Stimulated activated CD8-positive, alpha-beta memory T cell treated with anti-CD3 and anti-CD28 coated beads, Interleukin-2, amount 100 ng/mL, for 48 hours (primary cell): ENCODE results near the gene AKR7A2.
"Not testable (repeated sequence)": the region's sequence is repeated elsewhere in the genome, so short reads cannot be mapped to it uniquely, and the experiment has no call there.

Source experiments
- DNase-seq, 2 donors: peaks; one replicate each; pipeline ENCODE4 v3.0.0-alpha.2; 2020; ENCODE audit warnings: low read depth in 2 of 2

AKR7A2 gene

DNA sequence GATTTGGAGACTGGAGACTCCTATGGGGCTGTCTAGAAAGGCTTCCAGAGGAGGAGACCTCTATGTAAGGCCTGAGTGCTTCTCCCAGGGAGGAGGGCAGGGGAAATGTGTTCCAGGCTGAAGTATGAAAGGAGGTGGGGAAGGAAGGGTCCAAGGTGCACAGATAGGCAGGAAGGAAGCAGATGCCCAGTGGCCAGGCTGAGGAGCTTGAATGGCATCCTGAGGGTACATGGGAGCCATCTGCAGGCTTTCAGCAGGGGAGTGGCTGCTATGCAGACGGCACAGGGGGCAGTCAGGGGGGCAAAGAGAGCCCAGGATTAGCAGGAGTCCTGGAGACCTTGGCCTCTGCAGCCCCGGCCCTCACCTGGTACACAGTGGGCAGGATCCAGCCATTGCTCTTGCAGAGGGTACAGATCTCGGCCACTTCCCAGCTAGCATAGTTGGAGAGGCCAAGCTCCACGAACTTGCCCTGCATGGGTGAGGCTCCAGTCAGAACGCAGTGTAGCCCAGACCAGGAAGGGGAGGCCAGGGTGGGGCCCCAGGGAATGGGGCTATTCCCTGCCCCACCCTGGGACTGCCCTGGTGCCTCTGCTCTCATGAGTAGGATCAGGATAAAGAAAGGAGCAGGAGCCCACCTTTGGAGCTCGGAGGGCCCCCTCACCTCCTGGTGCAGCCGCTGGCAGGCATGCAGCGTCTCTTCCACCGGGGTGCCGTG lies 4.0 kb downstream of the AKR7A2 start:
- DNase-seq = no peak

DNA sequence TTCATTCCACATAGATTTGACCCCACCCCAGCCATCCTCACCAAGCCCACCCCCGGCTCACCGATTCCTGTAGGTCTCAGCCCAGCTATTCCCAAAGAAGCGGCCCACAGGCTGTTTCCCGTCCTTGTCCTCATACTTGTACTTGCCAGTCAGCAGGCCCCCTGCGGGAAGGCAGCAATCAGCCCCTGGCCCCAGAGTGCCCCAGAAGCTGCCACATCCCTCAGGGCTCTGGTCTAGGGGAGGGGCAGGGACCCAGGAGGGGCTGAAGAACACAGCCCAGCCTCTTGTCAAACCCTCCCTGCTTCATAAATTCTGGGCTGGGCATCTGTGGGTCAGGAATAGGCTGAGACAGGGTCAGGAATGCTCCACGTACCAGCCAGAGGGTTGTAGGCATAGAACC lies 5.0 kb downstream of the AKR7A2 start:
- no peak for DNase-seq

DNA sequence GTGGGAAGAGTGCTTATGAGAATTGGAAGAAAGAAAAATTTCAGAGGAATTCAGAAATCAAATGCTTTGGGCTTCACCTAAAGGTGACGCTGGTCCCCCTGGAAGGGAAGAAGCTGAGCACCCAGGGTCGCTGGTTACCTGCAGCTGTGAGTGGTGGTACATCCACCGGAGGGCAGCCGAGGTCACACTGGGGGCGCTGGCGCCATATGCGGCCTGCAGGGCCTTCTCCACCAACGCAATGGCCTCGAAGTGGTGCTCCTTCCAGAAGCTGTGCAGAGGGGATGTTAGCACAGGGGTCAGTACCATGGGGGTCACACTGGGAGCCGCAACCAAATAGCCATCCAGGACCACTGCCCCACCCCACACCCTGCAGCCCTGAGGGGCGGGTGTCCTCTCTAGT lies 6.1 kb downstream of the AKR7A2 start:
- no peak for DNase-seq

DNA sequence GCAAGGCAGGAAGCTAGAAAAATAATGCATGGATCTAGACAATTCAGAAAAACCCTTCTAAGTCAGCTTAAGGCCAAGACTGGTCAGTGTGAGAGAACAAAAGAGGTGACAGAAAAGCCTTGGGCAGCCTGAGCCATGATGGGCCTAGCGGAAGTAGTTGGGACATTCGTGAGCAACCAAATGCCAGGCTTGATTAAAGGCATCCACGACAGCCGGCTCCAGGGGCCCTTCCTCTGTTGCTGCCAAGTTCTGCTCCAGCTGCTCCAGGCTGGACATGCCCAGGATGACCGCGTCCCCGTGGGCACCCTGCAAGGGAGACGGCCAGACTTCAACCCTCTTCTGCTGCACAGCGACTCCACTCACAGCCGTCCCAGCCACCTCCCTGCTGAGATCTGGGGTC lies 7.9 kb downstream of the AKR7A2 start:
- DNase-seq = not testable (repeated sequence)

DNA sequence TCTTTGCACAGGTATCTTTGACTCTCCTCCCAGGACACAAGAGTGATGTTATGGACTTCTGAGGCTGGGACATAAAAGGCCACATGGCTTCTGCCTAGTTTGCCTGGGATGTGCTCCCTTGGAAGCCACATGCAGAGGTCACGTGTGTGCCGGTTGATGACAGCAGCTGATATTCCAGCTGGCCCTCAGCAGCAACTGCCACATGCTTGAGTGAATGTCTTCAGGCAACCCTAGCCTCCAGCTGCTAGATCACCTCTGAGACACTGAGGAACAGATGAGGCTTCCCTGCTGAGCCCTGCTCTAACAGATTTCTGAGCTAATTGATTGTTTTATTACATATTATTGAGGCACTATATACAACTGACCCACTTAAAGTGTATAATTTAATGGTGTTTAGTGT lies 11.7 kb downstream of the AKR7A2 start:
- no peak for DNase-seq

DNA sequence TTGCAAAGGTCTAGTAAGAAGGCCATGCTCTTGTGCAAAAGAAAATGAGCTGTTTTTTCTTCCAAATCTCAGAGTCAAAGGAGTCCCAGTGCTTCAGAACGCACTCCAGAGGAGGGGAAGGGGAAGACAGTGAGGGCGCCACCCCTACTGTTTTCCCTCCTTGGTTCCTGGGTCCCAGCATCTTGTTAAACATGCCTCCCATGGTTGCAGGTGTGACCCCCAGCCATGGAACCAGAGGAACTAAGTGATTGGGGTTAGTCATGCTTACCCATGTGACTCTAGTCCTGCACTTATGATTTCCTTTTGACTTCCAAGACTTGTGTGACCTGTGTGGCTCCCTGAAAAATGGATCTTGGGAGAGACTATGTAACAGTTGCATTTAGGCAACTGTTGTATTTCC lies 17.3 kb downstream of the AKR7A2 start:
- no peak for DNase-seq

DNA sequence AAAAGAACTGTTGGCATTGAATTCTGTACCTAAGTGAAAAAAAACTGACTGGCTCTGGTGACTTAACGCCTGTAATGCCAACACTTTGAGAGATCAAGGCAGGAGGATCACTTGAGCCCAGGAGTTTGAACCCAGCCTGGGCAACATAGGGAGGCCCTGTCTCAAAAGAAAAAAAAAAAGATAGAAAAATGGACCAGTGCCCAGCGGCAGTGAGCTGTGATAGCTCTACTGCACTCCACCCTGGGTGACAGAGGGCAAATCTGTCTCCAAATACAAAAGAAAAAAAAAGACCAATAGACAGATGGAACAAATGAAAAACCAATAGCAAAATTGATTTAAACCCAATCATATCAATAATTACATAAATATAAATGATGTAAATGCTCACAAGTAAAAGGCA lies 22.7 kb downstream of the AKR7A2 start:
- DNase-seq = no peak

DNA sequence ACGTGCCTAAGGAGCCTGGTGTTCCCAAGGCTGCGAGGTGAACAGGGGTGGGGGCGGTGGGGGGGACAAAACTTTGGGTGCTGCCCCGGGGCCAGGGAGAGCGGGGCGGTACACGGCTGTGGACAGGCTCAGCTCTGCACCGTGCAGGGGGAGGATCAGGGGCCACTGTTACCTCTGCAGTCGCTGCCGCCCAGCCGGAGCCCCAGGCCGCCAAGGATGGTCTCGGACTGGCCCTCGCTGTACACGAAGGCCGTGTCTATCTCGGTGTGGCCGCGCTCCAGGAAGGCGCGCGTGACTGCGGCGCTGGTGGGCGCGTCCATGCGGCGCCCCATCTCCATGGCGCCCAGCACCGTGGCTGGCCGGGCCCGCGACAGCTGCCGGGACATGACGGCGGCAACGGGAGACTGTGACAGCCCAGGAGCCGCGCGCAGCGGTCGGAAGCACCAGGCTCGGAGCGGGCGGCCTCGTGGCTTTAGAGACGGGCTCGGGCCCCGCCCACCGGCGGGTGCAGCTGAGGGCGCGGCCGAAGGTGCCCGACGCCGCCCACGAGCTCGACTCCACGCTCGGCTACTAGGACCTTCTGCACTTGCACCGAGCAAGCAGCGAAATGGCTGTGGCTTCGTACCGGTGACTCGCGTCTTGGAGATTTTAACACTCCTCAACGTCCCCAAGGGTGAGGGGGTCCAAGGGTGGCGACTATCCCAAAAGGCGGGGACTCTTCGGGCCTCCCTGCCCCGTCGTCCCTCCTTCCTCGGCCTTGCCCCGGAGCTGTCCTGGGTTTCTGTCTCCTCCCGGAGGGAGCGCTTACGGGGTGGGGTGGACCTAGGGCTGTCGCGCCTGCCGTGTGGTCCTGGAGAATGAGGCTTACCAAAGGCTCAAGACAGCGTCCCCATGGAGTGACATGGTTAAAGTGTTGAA lies 23.4 kb downstream of the AKR7A2 start, which contains the start of gene AKR7A3:
AKR7A3 (minus strand) TSS at position 447 of the 918 bp plus-strand sequence; CDS start at position 386, 61 bp downstream.
- DNase-seq = peak; percentile 48 to 65

DNA sequence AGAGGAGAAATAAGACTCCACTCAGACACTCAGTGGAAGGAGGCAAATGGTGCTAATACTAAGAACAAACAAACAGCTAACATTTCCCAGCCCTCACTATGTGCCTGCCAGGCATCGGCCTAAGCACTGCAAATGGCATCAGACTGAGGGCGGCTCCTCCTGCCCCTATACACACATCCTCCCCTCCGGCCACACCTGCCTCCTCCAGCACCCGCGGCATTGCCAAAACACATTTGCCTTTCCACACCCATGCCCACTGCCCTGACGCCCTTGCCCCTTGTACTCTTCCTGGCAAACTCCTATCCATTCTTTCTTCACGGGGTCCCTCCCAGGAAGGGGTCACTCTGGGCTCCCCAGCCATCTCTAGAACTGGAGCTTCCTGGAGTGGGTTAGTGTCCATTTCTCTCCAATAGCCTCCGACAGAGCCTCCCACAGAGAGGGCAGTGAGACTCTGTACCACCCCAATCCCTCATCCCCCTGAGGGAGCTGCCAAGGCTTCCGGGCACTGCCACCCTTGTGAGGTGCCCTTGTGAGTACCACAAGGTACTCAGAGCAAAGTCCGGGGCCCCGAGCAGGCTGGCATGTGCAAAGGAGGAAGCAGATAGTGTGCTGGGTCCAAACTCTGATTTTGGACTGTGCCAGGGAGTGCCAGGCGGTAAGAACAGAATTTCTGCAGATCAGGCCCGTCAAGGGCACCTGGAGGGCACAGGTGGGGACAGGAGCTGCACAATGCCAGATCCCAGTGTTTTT lies 24.3 kb downstream of the AKR7A2 start:
- DNase-seq = no peak

DNA sequence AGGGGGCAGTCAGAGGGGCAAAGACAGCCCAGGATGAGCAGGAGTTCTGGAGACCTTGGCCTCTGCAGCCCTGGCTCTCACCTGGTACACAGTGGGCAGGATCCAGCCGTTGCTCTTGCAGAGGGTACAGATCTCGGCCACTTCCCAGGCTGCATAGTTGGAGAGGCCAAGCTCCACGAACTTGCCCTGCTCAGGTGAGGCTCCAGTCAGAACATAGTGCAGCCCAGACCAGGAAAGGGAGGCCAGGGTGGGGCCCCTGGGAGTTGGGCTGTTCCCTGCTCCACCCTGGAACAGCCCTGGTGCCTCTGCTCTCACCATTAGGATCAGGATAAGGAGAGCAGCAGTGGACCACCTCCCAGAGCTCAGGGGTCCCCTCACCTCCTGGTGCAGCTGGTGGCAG lies 26.1 kb downstream of the AKR7A2 start:
- DNase-seq = not testable (repeated sequence)

DNA sequence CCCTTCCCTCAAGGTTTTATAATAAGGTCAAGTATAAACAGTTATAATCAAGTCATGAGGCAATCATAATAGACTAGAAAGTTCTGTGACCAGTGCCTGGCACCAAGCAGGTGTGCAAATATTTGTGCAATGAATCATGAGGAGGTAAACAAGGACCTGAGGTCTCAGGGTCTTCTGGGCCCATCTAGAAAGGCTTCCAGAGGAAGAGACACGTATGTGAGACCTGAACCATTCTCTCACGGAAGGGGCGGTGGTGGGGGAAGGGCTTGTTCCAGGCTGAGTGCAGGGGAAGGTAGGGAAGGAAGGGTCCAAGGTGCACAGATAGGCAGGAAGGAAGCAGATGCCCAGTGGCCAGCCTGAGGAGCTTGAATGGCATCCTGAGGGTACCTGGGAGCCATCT lies 26.6 kb downstream of the AKR7A2 start:
- not testable (repeated sequence) for DNase-seq

DNA sequence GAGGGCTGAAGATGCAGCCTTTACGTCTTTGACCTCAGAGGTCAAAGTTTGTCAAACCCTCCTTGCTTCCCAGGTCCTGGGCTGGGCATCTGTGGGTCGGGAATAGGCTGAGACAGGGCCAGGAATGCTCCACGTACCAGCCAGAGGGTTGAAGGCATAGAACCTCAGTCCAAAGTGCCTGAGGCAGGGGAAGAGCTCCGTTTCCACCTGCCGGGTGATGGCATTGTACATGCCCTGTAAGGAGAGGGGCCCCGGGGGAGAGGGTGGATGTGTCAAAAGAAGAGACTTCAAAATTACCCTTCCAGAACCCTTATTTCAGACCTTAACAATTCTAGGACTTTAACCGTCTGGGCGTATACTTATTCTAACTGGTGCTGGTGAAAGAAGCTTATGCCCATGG lies 27.1 kb downstream of the AKR7A2 start:
- DNase-seq = no peak

DNA sequence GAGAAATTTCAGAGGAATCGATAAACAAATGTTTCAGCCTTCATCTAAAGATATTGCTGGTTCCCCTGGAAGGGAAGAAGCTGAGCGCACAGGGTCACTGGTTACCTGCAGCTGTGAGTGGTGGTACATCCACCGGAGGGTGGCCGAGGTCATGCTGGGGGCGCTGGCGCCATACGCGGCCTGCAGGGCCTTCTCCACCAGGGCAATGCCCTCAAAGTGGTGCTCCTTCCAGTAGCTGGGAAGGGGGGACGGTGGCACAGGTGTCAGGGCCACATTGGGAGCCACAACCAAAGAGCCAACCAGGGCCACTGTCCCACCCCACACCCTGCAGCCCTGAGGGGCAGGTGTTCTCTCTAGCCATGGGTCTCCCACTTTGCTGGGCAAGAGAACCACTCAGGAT lies 28.1 kb downstream of the AKR7A2 start:
- DNase-seq = no peak

DNA sequence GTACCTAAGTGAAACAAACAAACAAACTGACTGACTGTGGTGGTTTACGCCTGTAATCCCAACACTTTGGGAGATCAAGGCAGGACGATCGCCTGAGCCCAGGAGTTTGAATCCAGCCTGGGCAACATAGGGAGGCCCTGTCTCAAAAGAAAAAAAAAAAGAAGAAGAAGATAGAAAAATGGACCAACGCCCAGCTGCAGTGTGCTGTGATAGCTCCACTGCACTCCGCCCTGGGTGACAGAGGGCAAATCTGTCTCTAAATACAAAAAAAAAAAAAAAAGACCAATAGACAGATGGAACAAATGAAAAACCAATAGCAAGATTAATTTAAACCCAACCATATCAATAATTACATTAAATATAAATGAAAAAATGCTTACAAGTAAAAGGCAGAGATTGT lies 37.3 kb downstream of the AKR7A2 start:
- no peak for DNase-seq

DNA sequence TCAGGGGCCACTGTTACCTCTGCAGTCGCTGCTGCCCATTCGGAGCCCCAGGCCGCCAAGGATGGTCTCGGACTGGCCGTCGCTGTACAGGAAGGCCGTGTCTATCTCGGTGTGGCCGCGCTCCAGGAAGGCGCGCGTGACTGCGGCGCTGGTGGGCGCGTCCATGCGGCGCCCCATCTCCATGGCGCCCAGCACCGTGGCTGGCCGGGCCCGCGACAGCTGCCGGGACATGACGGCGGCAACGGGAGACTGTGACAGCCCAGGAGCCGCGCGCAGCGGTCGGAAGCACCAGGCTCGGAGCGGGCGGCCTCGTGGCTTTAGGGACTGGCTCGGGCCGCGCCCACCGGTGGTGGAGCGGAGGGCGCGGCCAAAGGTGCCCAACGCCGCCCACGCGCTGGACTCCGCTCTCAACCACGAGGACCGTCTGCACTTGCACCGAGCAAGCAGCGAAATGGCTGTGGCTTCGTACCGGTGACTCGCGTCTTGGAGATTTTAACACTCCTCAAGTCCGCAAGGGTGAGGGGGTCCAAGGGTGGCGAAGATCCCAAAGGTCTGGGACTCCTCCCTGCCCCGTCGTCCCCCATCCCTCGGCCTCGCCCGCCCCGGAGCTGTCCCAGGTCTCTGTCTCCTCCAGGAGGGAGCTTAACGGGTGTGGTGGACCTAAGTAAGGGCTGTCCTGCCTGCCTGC lies 38.0 kb downstream of the AKR7A2 start:
- not testable (repeated sequence) for DNase-seq

DNA sequence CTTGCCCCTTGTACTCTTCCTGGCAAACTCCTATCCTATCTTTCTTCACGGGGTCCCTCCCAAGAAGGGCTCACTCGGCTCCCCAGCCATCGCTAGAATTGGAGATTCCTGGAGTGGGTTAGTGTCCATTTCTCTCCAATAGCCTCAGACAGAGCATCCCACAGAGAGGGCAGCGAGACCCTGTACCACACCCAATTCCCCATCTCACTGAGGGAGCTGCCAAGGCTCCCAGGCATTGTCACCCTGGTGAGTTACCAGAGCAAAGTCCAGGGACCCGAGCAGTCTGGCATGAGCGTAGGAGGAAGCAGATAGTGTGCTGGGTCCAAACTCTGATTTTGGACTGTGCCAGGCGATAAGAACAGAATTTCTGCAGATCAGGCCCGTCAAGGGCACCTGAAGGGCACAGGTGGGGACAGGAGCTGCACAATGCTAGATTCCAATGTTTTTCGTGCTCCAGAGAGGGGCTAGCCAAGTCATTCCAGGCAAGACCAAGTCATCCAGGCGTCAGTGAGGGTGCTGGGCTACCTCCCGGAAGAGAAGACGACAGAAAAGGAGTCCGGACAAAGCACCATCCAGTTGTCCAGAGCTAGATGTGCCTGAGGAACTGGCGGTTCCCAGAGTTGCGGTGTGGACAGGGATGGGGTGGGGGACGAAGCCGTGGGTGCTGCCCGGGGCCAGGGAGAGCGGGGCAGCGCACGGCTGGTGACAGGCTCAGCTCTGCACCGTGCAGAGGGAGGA lies 38.7 kb downstream of the AKR7A2 start:
- DNase-seq = no peak

DNA sequence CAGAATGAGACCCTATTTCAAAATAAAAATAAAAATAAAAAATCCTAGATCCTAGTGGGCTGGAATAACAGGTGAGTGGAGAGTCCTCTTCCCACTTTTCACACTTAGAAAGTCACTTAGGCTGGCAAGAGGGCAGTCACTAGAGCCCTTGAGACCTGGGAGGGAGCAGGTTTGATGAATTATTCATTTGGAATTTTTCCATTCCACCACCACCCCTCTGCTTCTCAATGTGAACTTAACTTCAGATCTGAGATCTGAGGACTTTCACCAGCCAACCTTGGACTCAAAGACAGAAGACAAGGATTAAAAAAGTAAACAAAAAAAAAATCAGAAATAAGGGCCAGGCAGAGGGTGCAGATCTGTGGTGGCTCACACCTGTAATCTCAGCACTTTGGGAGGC lies 39.9 kb downstream of the AKR7A2 start:
- DNase-seq = no peak

DNA sequence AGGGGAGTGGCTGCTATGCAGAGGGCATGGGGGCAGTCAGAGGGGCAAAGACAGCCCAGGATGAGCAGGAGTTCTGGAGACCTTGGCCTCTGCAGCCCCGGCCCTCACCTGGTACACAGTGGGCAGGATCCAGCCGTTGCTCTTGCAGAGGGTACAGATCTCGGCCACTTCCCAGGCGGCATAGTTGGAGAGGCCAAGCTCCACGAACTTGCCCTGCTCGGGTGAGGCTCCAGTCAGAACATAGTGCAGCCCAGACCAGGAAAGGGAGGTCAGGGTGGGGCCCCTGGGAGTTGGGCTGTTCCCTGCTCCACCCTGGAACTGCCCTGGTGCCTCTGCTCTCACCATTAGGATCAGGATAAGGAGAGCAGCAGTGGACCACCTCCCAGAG lies 41.6 kb downstream of the AKR7A2 start:
- DNase-seq = not testable (repeated sequence)

DNA sequence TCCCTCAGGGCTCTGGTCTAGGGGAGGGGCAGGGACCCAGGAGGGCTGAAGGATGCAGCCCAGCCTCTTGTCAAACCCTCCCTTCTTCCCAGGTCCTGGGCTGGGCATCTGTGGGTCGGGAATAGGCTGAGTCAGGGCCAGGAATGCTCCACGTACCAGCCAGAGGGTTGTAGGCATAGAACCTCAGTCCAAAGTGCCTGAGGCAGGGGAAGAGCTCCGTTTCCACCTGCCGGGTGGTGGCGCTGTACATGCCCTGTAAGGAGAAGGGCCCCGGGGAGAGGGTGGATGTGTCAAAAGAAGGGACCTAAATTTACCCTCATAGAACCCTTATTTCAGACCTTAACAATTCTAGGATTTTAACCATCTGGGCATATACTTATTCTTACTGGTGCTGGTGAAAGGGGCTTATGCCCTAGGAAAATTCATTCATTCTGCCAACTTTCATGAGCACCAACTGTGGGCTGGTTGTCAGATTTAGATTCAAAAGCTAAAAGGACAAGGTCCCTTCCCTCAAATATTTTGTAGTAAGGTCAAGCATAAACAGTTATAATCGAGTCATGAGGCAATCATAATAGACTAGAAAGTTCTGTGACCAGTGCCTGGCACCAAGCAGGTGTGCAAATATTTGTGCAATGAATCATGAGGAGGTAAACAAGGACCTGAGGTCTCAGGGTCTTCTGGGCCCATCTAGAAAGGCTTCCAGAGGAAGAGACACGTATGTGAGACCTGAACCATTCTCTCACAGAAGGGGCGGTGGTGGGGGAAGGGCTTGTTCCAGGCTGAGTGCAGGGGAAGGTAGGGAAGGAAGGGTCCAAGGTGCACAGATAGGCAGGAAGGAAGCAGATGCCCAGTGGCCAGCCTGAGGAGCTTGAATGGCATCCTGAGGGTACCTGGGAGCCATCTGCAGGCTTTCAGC lies 42.3 kb downstream of the AKR7A2 start:
- DNase-seq = not testable (repeated sequence)

DNA sequence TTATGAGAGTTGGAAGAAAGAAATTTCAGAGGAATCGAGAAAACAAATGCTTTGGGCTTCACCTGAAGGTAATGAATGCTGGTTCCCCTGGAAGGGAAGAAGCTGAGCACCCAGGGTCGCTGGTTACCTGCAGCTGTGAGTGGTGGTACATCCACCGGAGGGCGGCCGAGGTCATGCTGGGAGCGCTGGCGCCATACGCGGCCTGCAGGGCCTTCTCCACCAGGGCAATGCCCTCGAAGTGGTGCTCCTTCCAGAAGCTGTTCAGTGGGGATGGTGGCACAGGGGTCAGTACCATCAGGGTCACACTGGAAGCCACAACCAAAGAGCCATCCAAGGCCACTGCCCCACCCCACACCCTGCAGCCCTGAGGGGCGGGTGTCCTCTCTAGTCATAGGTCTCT lies 43.5 kb downstream of the AKR7A2 start:
- DNase-seq = no peak
